HG03139 (cell line): ENCODE results near the gene FBXW11.
"Not testable (repeated sequence)": the region's sequence is repeated elsewhere in the genome, so short reads cannot be mapped to it uniquely, and the experiment has no call there.

ENCODE experiments used
- ATAC-seq: cut with Tn5 transposase; IDR thresholded peaks from one replicate; pipeline ENCODE4 v1.9.1; 2021; ENCODE audit not compliant: unreplicated experiment

Gene FBXW11

GRCh38 chr5:171915700-171916099 lies 90.7 kb downstream of the FBXW11 start:
- ATAC-seq: not testable (repeated sequence)

GRCh38 chr5:171914726-171915338 lies 91.6 kb downstream of the FBXW11 start:
- no peak for ATAC-seq

- ATAC-seq: no peak
These were observed 92.5 kb downstream of the FBXW11 start for GRCh38 chr5:171913987-171914273.

GRCh38 chr5:171911152-171911551 lies 95.3 kb downstream of the FBXW11 start:
- no peak for ATAC-seq

GRCh38 chr5:171908638-171909037 lies 97.8 kb downstream of the FBXW11 start:
- ATAC-seq: no peak

GRCh38 chr5:171907725-171908343 lies 98.6 kb downstream of the FBXW11 start:
- ATAC-seq: peak; percentile 68

GRCh38 chr5:171906703-171907590 lies 99.5 kb downstream of the FBXW11 start:
- no peak for ATAC-seq

- no peak for ATAC-seq
These were observed 100.3 kb downstream of the FBXW11 start for GRCh38 chr5:171906066-171906570.

- no peak for ATAC-seq
These were observed 101.6 kb downstream of the FBXW11 start for GRCh38 chr5:171904886-171905285.

- ATAC-seq: no peak
These were observed 104.7 kb downstream of the FBXW11 start for GRCh38 chr5:171901764-171902163.

GRCh38 chr5:171899792-171900191 lies 106.6 kb downstream of the FBXW11 start:
- ATAC-seq: no peak

- ATAC-seq: no peak
These were observed 107.6 kb downstream of the FBXW11 start for GRCh38 chr5:171898879-171899278.

- ATAC-seq: no peak
These were observed 108.1 kb downstream of the FBXW11 start for GRCh38 chr5:171898386-171898785.

- ATAC-seq: no peak
These were observed 109.2 kb downstream of the FBXW11 start for GRCh38 chr5:171897231-171897630.

GRCh38 chr5:171895081-171895480 lies 111.4 kb downstream of the FBXW11 start:
- no peak for ATAC-seq

- ATAC-seq: no peak
These were observed 113.0 kb downstream of the FBXW11 start for GRCh38 chr5:171893290-171893886.

GRCh38 chr5:171891595-171891994 lies 114.8 kb downstream of the FBXW11 start:
- no peak for ATAC-seq

- ATAC-seq: no peak
These were observed 115.3 kb downstream of the FBXW11 start for GRCh38 chr5:171891150-171891549.

- no peak for ATAC-seq
These were observed 118.4 kb downstream of the FBXW11 start for GRCh38 chr5:171888051-171888481.

- ATAC-seq: not testable (repeated sequence)
These were observed 120.4 kb downstream of the FBXW11 start for GRCh38 chr5:171886037-171886436.

GRCh38 chr5:171882118-171882517 lies 124.3 kb downstream of the FBXW11 start:
- no peak for ATAC-seq
